GM20431 (cell line): ENCODE results near the gene CACNA2D1.
"Not testable (repeated sequence)": the region's sequence is repeated elsewhere in the genome, so short reads cannot be mapped to it uniquely, and the experiment has no call there.

Experiments
- in situ Hi-C: fragments of 300-500 bp; cut with MseI, MboI; formaldehyde crosslinking; loops from one replicate; pipeline ENCODE4 v1.15.0; 2020; ENCODE audit warnings: low sequenced_read_pairs; ENCODE audit not compliant: unreplicated experiment

Gene CACNA2D1

DNA sequence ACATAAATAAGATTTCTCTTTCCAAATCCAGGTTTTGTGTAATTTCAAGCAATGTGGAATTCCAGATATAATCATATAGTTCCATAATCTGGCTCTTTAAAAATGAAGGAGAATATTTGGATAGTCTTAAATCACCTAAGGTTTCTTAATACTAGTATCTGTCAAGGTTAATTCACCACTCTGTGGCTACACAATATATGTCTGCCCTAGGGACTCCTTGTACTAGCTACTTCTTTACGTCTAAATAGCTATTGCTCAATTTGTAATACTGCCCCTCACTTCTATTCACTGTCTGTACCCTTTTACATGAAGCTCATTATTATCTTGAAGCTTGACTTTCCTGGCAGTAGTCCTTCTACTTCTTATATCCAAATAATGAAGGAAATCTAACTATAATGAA lies 47.2 kb downstream of the CACNA2D1 start:
- in situ Hi-C loops = no loop called here

DNA sequence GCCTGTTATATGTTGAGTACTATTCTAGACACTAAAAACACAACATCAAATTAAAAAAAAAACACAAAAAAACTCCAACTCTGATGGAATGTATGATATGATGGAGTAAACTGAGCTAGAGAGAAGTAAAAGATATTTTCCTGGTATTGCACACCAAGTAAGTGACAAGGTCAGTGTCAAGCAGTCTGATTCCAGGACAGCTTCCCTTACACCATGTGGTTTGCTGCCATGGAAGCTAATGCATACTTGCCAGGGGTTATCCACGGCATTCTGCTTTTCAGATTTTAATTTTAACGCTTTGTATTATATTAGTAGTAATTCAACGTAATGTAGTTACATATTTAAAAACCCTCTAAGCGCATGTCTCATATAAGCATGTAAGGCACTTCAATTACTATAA lies 48.4 kb downstream of the CACNA2D1 start:
- in situ Hi-C loops = no loop called here

DNA sequence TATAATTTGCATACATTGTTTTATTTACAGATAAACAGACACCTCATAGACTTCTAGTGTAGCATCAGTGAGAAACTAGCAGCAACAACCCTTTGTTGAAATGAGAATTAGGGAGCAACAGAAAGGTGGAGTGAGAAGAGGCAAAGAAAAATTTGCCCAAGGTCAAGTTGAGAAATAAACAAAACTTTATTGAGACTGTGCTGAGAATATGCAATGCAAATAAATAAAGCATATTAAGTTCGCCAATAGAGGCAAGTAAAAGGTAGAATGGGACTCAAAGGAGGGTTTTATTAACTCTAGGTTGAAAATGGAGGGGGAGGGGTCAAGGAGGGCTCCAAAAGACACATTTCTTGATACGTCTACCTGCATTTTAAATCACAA lies 49.7 kb downstream of the CACNA2D1 start:
- in situ Hi-C loops = no loop called here

DNA sequence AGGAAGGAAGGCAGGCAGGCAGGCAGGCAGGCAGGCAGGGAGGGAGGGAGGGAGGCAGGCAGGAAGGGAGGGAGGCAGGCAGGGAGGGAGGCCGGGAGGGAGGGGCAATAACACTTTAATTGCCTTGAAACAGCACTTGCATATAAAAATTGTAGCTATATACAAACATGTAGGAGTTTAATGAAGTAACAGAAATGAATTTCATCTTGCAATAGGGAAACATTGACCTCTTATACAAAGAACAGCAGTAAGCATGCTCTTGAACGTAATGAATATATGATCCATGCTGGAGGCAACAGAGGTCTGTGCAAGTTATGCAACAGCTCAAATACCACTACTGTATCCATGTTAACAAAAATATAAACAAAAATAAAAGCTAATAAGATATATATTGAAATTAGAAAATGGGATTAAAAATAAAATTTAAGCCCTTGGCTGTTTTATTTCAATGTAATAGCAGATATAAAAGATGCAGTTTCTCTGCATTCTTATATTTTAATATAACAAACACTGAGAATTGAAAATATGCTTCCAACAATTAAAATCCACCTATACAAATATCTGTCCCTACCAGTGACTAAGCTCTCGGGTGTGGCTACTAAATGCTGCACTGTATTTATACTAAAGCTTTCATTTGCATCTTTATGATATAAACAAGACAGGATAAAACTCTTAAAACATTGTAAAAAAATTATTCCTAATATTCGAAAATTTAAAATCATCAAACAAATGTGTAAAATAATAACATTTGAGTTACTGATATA lies 50.3 kb downstream of the CACNA2D1 start:
- in situ Hi-C loops = no loop called here

DNA sequence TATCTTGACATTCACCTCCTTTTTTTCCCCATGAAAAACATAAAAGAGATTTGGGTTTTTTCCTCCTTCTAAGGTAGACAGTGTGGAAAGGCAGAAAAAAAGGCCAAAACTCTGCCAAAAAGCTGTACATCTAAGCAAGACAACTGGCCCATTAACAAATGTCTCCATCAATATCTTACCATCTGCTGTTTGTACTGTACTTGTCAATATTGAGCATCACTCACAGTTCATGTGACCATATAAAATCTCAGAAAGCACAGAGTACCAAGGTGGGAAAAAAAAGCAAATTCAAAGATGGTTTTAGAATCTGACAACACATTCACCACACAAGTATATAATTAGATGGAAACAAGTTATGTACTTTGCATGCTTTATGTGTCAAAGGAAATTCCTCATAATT lies 52.6 kb downstream of the CACNA2D1 start:
- in situ Hi-C loops = no loop called here

DNA sequence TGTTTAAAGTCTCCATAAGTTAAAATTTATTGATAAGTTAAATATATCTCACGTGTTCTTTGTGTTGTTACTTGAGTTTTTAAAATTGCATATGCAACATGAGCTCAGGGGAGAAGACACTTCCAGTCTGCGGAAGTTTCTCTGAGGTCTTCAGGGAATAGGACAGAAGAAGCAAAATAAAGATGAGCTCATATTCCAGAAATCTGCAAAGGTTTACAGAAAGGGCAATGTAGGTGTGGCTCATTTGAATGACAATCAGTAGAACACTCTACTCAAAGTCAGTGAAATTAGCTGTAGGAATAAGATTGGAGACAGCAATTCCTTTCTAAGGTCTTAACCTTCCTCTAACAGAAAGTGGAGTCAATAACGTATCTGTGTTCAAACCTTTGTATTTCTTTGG lies 53.7 kb downstream of the CACNA2D1 start:
- in situ Hi-C loops = no loop called here

DNA sequence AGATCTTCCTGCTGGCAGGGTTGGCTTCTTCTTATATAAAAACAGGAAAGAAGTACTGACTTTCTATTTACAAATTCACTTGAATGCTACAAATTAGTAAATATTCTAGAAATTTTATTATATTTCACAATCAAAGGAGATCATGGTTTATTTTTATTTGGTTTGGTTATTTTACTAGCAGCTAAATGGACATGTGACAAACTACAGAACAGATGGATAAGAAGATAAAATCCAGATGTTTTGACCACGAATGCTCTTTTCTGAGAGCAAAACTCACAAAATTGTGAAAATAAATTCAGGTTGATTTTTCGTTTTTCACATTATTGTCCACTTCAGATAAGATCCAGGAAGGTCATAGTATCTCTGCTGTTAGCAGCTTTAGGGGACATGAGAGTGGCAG lies 55.4 kb downstream of the CACNA2D1 start:
- in situ Hi-C loops = no loop called here

DNA sequence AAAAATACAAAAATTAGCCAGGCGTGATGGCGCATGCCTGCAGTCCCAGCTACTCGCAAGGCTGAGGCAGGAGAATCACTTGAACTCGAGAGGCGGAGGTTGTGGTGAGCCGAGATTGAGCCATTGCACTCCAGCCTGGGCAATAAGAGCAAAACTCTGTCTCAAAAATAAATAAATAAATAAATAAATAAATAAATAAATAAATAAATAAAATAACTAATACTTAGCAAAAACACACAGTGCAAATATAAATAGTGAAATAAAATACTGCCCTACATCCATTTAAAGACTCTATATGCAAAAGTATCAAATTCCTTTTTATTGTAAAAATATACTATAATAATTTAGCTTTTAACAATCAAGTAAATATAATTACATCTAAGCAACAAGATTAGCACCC lies 57.0 kb downstream of the CACNA2D1 start:
- in situ Hi-C loops = not testable (repeated sequence)

DNA sequence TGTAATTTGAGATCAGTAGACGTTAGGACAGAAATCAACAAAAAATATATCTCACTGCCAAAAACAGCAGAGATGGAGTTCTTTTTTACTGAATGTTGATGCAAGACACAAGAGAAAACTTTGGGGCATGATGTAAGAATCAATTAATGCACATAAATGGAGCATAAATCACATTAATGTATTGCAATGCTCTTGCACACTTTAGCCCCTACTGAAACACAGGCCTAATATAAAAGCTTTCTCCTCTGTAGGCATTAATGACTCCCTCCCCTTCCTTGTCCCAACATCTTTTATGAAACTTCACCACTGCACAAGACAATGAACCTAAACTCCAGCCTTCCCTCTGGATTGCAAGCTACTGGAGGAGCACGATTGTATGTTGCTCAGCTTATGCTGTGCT lies 58.8 kb downstream of the CACNA2D1 start:
- in situ Hi-C loops = no loop called here

DNA sequence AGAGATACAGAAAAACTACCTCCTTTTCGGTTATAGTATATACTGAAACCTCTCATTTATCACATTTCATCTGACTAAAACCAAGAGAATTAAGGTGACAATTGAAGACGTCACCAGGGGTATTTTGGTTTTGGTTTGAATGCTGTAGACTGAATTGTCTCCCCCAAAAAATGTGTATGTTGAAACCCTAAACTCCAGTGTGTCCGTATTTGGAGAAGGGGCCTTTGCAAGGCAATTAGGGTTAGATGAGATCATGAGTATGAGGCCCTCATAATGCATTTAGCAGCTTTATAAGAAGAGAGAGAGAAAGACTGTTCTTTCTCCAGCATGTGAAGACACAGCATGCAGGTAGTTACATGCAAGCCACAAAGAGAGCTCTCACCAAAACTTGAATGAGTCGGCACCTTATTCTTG lies 59.5 kb downstream of the CACNA2D1 start:
- in situ Hi-C loops = no loop called here

DNA sequence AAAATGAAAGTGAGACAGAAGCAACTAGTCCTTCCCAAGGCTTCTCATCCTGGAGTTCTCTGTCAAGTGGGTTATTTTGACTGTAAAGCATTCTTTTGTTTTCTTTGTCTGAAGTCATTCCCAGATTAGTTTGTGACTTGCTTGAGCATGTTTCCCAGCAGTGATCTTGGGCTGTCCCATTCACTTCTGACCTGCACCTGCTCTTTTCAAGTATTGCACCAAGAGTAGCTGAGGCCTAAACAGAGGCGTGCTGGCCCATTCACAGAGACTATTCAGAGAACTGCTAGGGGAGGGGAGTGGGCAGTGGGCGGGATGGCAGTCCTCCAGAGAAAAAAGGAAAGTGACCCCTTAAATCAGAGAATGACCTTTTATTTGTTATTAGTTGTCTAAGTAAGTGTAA lies 61.3 kb downstream of the CACNA2D1 start:
- in situ Hi-C loops = no loop called here

DNA sequence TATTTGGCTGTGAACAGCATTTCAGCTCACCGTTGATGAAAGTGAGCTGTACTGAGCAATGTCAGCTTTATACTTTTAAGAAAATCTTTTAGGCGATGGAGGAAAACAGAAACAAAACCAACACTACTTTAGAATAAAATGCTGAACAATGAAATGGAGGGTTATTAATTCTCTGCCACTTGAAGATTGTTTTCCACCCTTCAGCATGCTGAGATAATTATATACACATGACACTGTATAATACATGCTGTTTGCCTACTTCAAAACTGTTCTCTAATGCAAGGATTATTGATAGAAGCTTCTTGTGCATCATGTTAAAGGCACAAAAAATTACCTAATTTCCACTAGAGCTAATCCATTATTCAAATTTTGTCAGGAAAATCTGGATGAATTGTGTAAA lies 66.8 kb downstream of the CACNA2D1 start:
- in situ Hi-C loops = no loop called here

DNA sequence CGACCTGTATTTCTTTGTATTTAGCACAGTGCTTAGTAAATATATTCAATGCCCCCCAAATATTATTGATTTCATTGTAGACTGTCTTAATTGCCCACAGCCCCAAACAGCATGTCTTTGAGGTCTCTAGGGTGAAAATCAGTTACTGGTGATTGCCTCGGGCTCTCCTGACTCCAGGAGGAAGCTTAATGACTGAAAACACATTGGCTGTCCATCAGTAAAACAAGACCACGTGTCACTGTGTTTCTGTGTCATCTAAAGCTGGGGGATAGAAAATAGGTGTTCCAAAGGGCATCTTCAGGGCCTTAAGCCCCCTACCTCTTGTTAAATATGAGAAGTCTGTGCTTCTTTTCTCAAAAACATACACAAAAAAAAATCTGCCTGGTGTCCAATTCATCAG lies 67.9 kb downstream of the CACNA2D1 start:
- in situ Hi-C loops = no loop called here

DNA sequence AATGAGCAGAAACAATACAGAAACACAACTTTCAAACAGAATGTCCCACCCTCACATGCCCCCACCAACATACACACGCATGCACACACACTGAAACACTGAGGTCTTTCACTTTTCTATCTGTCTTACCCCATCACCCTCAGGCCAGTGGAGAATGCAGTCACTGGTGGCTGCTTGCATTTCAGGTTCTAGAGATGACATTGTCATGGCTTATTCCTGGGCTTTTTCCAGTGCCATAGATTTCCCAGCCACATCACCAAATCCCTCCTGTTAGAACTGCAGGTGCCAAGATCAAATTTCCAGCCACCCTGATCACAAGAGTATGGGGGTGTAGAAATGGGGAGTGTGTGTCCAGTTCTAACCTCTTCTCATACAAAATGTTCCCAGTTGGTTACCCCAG lies 68.4 kb downstream of the CACNA2D1 start:
- in situ Hi-C loops = no loop called here

DNA sequence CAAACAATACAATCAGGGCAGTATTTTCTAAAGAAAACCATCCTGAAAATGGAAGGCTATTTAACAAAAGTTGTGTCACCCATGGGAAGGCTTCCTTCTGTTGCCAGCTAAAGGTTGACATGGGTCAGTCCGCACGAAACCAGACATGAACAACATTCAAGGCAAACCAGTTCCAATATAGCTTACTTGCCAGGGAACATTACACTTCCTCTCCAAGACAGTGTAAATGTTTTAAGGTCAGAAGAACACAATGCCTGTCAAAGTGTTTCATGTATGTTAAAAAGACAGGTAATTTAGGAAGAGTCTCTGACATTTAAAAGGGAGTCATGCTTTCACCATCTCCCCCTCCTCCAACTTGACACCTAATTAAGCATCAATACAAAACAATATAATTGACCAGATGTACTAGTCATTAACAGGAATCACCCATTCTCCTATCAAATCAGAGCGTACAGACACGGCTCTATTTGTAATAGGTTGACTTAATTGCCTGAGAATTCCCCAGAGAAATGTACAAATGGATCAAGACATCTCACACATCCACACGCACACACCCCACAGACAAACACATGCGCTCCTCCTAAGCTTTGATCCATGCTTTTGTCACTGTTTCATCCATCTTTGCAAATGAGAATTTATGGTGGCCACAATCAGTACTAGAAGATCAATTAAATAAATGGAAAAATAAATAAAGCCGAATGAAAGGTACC lies 69.5 kb downstream of the CACNA2D1 start:
- in situ Hi-C loops = no loop called here

DNA sequence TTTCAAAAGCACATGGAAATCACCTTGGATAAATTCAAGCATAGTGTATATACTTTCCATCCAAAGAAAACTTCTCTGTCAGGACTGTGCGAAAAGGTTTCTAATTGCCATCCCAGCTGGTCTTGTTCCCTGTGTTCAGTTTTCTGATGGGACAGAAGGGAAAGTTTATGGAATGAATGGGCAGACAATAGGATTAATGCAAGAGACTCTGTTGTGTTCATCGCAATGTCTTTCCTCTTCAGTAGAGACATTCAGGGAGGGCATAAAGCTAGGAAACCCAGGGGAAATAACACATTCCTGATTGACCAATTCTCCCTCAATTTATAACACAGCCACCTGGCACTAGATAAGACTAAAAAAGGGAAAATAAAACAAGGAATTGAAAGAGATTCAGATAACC lies 78.9 kb downstream of the CACNA2D1 start:
- in situ Hi-C loops = no loop called here

DNA sequence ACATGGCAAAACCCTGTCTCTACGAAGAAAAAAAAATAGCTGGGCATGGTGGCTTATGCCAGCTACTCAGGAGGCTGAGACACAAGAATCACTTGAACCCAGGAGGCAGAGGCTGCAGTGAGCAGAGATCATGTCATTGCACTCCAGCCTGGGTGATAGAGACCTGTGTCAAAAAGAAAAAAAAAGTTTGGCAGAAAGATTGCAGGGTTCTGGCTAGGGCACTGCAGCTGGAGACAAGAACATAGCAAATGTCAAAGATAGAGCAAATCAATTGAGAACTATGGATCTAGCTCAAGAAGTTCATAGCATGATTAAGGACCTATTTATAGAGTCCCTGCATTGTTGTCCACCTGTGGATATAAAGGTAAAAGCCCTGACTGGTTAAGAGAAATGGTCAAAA lies 79.5 kb downstream of the CACNA2D1 start:
- in situ Hi-C loops = no loop called here

DNA sequence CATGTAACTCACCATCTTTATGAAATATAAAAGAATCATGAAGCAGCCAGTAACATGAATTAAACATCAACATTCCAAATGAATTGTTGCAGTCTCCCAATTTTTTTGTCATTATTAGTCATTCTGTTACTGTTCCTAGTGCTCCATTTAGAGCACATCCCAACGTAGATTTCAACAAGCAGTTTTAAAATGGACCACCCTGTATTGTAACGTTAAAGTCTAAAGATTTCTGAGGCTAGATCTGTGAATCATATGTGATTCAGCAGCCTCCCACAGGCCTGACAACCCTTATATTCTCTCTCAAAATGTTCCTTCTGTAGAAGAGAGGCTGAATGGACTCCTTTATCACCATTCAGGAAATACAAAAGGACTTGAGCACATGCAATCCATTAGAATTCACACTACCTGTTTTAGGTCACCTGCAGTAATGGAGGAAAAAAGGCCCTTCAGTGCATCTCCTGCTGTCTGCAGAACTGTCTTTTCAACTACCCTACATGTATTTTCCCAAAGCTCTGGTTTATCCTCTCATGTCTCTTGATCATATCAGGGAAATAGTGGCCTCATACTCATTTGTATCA lies 81.4 kb downstream of the CACNA2D1 start:
- in situ Hi-C loops = no loop called here

DNA sequence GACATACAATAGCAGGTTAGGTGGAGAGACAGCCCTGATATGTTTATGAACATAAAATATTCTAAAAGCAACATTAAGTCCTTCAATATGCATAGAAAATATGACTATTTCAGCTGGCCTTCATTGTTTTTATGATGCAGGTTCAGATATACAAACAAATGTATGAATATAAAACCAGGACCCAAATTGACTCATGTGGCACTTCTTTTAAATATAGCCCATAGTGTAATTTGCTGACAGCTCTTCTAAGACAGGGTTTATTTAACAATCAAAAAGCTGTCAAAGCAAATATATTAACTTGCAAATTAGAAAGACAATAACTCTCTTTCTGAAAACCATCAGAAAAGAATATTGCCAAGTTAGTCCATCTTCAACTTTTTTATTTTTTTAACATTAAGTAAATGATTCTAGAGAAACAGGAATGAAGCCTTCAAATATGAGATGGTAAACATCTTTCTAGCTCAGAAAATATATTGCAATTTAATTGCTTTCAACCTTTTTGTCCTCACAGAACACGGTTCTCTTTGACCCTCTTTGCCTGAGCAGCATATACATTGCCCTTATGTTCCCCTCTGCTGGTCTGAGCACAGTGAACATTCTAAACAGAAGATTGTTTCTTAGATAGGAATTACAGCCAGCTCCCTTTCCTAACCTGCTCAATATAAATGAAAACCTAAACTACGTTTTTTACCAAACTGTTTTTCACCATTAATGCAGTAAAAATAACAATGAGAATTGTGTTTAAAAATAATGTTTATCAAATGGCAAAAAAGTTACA lies 82.8 kb downstream of the CACNA2D1 start:
- in situ Hi-C loops = no loop called here

DNA sequence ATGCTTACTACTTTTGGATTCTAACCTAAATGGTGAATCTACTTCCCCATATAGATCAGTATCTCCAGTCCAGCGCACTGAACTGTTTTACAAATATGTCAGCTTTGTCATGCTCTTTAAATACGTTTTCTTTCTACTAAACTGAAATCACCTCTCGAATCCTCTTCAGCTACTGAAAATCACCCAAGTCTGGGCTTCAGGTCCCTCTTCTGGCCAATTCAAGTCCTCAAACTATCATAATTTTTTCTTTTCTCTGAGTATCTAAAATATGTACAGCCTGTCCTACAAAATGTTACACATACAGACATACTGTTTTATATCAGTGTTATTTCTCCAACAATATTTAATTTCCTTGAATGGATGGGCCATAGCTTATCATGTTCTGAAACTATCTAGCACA lies 84.2 kb downstream of the CACNA2D1 start:
- in situ Hi-C loops = no loop called here

DNA sequence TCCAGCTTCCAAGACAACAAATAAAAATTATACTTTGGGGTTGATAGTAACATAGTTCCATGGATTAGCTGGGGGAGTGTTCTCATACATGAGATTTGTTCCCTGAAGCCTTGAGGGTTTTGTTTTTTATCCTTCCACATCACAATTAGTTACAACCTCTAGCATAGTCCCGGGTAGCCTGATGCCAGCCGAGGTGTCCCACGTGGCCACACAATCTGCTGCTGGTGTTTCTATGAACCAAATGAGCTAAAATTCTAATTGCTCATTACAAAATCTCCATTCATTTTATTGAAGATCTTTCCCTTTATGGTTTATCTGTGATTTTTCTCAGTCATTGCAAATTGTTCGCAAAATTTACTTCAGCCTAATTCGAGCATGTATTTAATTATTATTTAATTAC lies 84.7 kb downstream of the CACNA2D1 start:
- in situ Hi-C loops = no loop called here
